Rectal smooth muscle tissue (tissue), 1 donor: ENCODE data around the gene SERTM2.
"Not testable (repeated sequence)": the region's sequence is repeated elsewhere in the genome, so short reads cannot be mapped to it uniquely, and the experiment has no call there.

Source experiments
- H3K27ac ChIP-seq: one replicate; pipeline ENCODE4 v1.7.0; 2013; ENCODE audit warnings: low read depth, low read length, inconsistent platforms
- H3K27me3 ChIP-seq: one replicate; pipeline ENCODE4 v1.7.0; 2013; ENCODE audit warnings: low read length; ENCODE audit not compliant: control insufficient read depth, insufficient read depth
- H3K36me3 ChIP-seq: one replicate; pipeline ENCODE4 v1.7.0; 2013; ENCODE audit warnings: low read length; ENCODE audit not compliant: control insufficient read depth, insufficient read depth
- H3K4me1 ChIP-seq: one replicate; pipeline ENCODE4 v1.7.0; 2013; ENCODE audit warnings: low read length; ENCODE audit not compliant: control insufficient read depth, insufficient read depth
- H3K4me3 ChIP-seq: one replicate; pipeline ENCODE4 v1.7.0; 2013; ENCODE audit warnings: low read length
- H3K9ac ChIP-seq: one replicate; pipeline ENCODE4 v1.7.0; 2013; ENCODE audit warnings: low read length

SERTM2 gene

DNA sequence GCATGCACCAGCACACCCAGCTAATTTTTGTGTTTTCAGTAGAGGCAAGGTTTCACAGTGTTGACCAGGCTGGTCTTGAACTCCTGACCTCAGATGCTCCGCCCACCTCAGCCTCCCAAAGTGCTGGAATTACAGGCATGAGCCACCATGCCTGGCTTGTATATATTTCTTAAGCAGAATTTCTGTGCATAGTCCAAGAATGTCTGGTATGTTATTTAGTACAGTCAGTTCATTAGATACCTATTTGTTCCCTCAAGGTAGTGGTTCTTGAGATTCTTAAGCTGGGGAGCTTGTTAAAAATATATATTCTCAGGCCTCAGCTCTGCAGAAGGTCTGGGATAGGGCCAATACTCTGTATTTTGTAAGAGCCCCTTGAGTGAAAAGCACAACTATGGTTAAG is 4.6 kb upstream of the SERTM2 start:
- no peaks in the 10 kb centered on the region for H3K4me1 ChIP-seq
- H3K27me3 ChIP-seq: no peaks in the 10 kb centered on the region

GRCh38 chrX:111507933-111508332 is 3.5 kb upstream of the SERTM2 start:
- Histone ChIP-seq H3K9ac (no peak overlapping the region), H3K4me3 (no peak overlapping the region), H3K27ac (no peak overlapping the region), H3K27me3 (no peaks in the 10 kb centered on the region), H3K36me3 (no peaks in the 10 kb centered on the region), H3K4me1 (no peaks in the 10 kb centered on the region)

More for the DNA sequence above, 4.6 kb upstream of the SERTM2 start:
- Histone ChIP-seq H3K4me3 (no peak overlapping the region), H3K27ac (no peak overlapping the region), H3K9ac (no peak overlapping the region), H3K36me3 (no peaks in the 10 kb centered on the region)

GRCh38 chrX:111515298-111515697 is 3.9 kb downstream of the SERTM2 start:
- H3K36me3 ChIP-seq: no peaks in the 10 kb centered on the region
- no peaks in the 10 kb centered on the region for H3K4me1 ChIP-seq
- H3K27ac ChIP-seq: no peak overlapping the region
- H3K9ac ChIP-seq: no peak overlapping the region
- no peak overlapping the region for H3K4me3 ChIP-seq
- H3K27me3 ChIP-seq: no peaks in the 10 kb centered on the region

- H3K27me3 ChIP-seq: no peaks in the 10 kb centered on the region
- no peaks in the 10 kb centered on the region for H3K4me1 ChIP-seq
- H3K36me3 ChIP-seq: no peaks in the 10 kb centered on the region
- H3K9ac ChIP-seq: no peak overlapping the region
- no peak overlapping the region for H3K27ac ChIP-seq
- no peak overlapping the region for H3K4me3 ChIP-seq
Measured at GRCh38 chrX:111518667-111519066, 7.2 kb downstream of the SERTM2 start.

- no peaks in the 10 kb centered on the region for H3K4me1 ChIP-seq
- H3K36me3 ChIP-seq: no peaks in the 10 kb centered on the region
- H3K4me3 ChIP-seq: no peak overlapping the region
- no peak overlapping the region for H3K27ac ChIP-seq
- H3K27me3 ChIP-seq: no peaks in the 10 kb centered on the region
- no peak overlapping the region for H3K9ac ChIP-seq
Measured at GRCh38 chrX:111519215-111519614, 7.8 kb downstream of the SERTM2 start.

DNA sequence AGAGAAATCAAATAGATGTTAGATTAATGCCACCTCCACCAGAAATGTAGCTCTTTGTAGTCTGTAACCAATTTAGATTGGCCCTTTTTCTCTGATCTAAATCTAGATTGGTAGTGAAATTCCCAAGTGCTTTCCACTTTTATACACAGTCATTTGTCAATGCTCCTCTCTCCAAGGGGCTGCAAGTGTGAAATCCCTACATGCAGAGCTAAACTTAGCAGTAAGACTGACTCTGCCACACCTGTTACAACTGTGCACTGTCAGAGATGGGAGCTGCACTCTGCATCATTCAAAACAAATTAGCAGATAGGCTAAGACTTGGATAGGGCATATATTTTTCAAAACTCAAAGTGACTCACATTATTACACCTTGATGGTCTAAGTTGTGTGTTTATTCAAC is 9.1 kb downstream of the SERTM2 start:
- no peak overlapping the region for H3K9ac ChIP-seq
- H3K27me3 ChIP-seq: no peaks in the 10 kb centered on the region
- no peak overlapping the region for H3K27ac ChIP-seq
- H3K36me3 ChIP-seq: no peaks in the 10 kb centered on the region
- H3K4me1 ChIP-seq: no peaks in the 10 kb centered on the region
- H3K4me3 ChIP-seq: no peak overlapping the region

DNA sequence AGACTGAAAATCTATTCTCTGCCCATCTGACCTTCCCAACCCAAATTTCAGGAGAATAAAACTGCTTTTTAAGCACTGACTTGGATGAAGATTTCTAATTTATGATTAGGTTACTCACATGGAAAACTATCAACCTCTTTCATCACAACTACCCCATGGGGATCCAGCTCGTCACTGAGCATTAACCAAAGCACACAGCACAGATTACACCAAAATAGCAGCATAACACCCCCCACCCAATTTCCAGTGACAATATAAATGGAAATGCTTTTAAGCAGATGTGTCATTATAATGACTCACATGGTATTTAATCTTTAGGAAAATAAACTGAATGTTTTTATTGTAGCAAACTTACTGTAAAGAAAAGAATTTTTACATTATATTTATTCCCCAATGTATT is 9.7 kb downstream of the SERTM2 start:
- no peaks in the 10 kb centered on the region for H3K27me3 ChIP-seq

GRCh38 chrX:111543212-111543741 is 31.8 kb downstream of the SERTM2 start:
- Histone ChIP-seq H3K36me3 (no peaks in the 10 kb centered on the region), H3K9ac (no peak overlapping the region), H3K4me3 (no peak overlapping the region), H3K27me3 (no peaks in the 10 kb centered on the region), H3K27ac (no peak overlapping the region), H3K4me1 (no peaks in the 10 kb centered on the region)

More for the DNA sequence above, 9.7 kb downstream of the SERTM2 start:
- Histone ChIP-seq H3K4me3 (no peak overlapping the region), H3K36me3 (no peaks in the 10 kb centered on the region), H3K4me1 (no peaks in the 10 kb centered on the region), H3K27ac (no peak overlapping the region), H3K9ac (no peak overlapping the region)

- H3K9ac ChIP-seq, H3K4me1 ChIP-seq, H3K27ac ChIP-seq, H3K27me3 ChIP-seq, H3K36me3 ChIP-seq, H3K4me3 ChIP-seq: not testable (repeated sequence)
Measured at GRCh38 chrX:111549235-111549634, 37.8 kb downstream of the SERTM2 start.

DNA sequence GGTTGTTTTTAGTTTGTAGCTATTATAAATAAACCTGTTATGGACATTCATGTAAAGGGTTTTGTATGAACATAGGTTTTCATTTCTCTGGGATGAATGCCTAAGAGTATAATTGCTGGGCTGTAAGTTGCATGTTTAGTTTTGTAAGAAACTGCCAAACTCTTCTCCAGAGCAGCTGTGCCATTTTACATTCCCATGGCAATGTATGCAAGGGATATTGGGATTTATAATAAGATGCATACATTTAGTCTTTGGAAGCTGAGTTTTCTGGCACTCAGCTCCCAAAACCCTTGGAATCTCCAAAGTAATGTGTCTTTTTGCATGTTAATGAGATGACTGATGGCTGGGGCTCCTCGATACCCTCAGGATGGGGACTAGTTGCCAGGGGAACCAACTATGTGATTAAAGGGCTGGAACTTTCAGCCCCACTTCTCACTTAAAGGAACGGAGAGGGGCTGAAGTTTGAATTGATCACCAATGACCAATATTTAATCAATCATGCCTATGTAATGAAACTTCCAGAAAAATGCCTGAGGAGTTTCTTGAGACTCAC is 44.0 kb downstream of the SERTM2 start:
- H3K4me1 ChIP-seq: no peaks in the 10 kb centered on the region
- H3K27me3 ChIP-seq: no peaks in the 10 kb centered on the region
- H3K4me3 ChIP-seq: no peak overlapping the region
- no peak overlapping the region for H3K27ac ChIP-seq
- no peak overlapping the region for H3K9ac ChIP-seq
- no peaks in the 10 kb centered on the region for H3K36me3 ChIP-seq

DNA sequence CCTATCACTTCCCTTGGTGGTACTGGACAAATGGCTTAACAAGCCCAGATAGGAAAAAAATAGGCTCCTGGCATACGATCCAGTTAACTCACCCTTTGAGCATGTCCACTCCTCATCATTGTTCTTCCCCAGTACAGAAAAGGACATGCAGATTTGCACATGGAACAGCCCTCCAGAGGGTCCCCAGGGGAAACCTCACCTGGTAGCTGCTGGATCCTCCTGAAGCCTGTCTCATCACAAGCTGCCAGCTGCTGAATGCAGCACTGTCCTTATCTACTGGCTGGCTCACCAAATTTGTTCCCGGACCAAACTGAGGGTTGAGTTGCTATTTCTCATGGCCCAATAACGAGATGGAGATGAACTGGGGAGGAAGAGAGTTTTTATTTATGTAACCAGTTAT is 49.4 kb downstream of the SERTM2 start:
- Histone ChIP-seq H3K4me1 (no peaks in the 10 kb centered on the region), H3K4me3 (no peak overlapping the region), H3K9ac (no peak overlapping the region), H3K27ac (no peak overlapping the region), H3K36me3 (no peaks in the 10 kb centered on the region), H3K27me3 (no peaks in the 10 kb centered on the region)

DNA sequence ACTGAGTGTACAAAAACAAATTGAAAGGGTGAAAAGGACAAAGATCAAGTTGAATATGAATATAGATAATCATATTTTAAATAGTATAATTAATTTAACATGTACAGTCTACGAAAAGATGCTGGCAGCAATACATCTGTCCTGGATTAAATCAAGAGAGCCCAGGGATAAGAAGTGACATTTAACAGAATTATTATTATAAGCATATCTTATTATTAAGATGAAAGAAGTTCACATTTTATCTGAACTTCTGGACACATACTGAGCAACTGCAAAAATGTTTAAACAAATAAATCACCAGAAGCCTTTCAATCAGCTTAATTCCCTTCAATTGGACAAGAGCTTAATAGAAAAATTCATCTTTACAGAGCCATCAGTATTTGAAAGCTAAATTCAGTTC is 50.4 kb downstream of the SERTM2 start:
- H3K4me1 ChIP-seq: no peaks in the 10 kb centered on the region
- H3K9ac ChIP-seq: no peak overlapping the region
- no peaks in the 10 kb centered on the region for H3K27me3 ChIP-seq
- H3K4me3 ChIP-seq: no peak overlapping the region
- no peak overlapping the region for H3K27ac ChIP-seq
- H3K36me3 ChIP-seq: no peaks in the 10 kb centered on the region

DNA sequence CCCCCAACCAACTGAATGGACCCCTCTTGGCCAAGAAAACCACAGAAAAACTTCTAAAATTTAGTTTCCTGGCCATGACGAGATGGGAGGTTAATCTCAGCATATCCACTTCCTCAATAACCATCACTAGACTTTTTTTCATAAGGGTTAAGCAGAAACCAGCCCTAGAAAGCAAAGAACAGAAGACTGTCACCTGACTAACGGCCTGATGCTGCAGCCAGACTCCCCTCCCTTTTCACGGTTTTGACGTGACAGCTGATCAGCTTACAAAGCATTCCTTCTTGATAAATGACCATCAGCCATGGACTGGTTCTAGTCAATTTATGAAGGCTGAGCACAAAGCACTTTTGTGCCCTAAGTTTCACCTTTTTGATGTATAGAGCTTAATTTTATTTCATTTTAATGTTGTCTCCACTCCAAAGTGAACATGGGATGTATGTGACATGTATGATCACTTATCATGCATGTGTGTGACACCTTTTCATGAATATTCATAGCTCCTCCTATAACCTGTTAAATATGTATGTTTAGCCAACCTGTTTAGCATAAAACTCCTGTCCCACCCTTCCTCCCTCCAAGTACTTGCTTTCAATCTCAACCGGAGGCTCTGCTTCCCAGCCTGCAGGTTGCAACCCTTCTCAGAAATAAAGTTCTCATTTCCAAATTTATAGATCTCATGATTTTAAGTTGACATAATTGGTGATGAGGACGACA is 56.3 kb downstream of the SERTM2 start:
- Histone ChIP-seq H3K36me3 (no peaks in the 10 kb centered on the region), H3K4me3 (no peak overlapping the region), H3K27me3 (no peaks in the 10 kb centered on the region), H3K9ac (no peak overlapping the region), H3K27ac (no peak overlapping the region), H3K4me1 (no peaks in the 10 kb centered on the region)
